GM21825 (cell line): ENCODE data around the gene TPSG1.
"Not testable (repeated sequence)": the region's sequence is repeated elsewhere in the genome, so short reads cannot be mapped to it uniquely, and the experiment has no call there.

Experiments used
- ATAC-seq: cut with Tn5 transposase; IDR thresholded peaks from one replicate; pipeline ENCODE4 v1.9.1; 2021; ENCODE audit warnings: mild to moderate bottlenecking, moderate library complexity; ENCODE audit not compliant: unreplicated experiment

TPSG1 gene

GRCh38 chr16:1232049-1232748, 7.1 kb upstream of the TPSG1 start:
- ATAC-seq = not testable (repeated sequence)

GRCh38 chr16:1231301-1231700, 6.2 kb upstream of the TPSG1 start:
- ATAC-seq = not testable (repeated sequence)

- not testable (repeated sequence) for ATAC-seq
Observed at GRCh38 chr16:1230471-1231212, 5.6 kb upstream of the TPSG1 start.

- ATAC-seq = not testable (repeated sequence)
Observed at GRCh38 chr16:1230084-1230470, 5.0 kb upstream of the TPSG1 start, which contains the start of gene TPSB2. TSS of gene TPSB2 (minus strand) at chr16:1230184. CDS start at chr16:1229951, 233 bp downstream.

- not testable (repeated sequence) for ATAC-seq
Observed at GRCh38 chr16:1229476-1229875, 4.4 kb upstream of the TPSG1 start.

GRCh38 chr16:1228227-1228626, 3.2 kb upstream of the TPSG1 start:
- ATAC-seq = not testable (repeated sequence)

- not testable (repeated sequence) for ATAC-seq
Observed at GRCh38 chr16:1226692-1227091, 1.6 kb upstream of the TPSG1 start.

- not testable (repeated sequence) for ATAC-seq
Observed at GRCh38 chr16:1225728-1226311, 752 bp upstream of the TPSG1 start.

- ATAC-seq = no peak
Observed at GRCh38 chr16:1224558-1224957, 510 bp downstream of the TPSG1 start.

- no peak for ATAC-seq
Observed at GRCh38 chr16:1223355-1224214, 1.5 kb downstream of the TPSG1 start.

GRCh38 chr16:1222553-1223354, 2.3 kb downstream of the TPSG1 start:
- ATAC-seq = no peak

- no peak for ATAC-seq
Observed at GRCh38 chr16:1221628-1222552, 3.2 kb downstream of the TPSG1 start.

- ATAC-seq = no peak
Observed at GRCh38 chr16:1220841-1221627, 4.0 kb downstream of the TPSG1 start.

- no peak for ATAC-seq
Observed at GRCh38 chr16:1220098-1220728, 4.9 kb downstream of the TPSG1 start.

- no peak for ATAC-seq
Observed at GRCh38 chr16:1218930-1219611, 6.0 kb downstream of the TPSG1 start.

- no peak for ATAC-seq
Observed at GRCh38 chr16:1218061-1218929, 6.8 kb downstream of the TPSG1 start.
